K562 (cell line): ENCODE data around the gene ZNF214.

ENCODE experiments used
- ASH1L ChIP-seq: fragments of 450-650 bp; IDR thresholded peaks from 2 replicates; pipeline ENCODE4 v1.6.1; 2018; ENCODE audit warnings: borderline replicate concordance, mild to moderate bottlenecking, low read depth; ENCODE audit not compliant: partially characterized antibody
- EZH2 ChIP-seq: IDR thresholded peaks from 2 replicates; pipeline ENCODE4 v1.6.1; 2012; ENCODE audit warnings: low read depth, mild to moderate bottlenecking, inconsistent platforms, low read length, borderline replicate concordance
- NFIC ChIP-seq: fragments of 450-650 bp; IDR thresholded peaks from 2 replicates; pipeline ENCODE4 v1.6.1; 2017; ENCODE audit warnings: mild to moderate bottlenecking, inconsistent platforms
- STAG1 ChIP-seq: sonication (generic); formaldehyde crosslinking; IDR thresholded peaks from 2 replicates; pipeline ENCODE4 v1.5.0; 2020; ENCODE audit warnings: missing genetic modification reagents, borderline replicate concordance
- TF ChIP-seq, protein P1 (sequence below): sonication (generic); formaldehyde crosslinking; IDR thresholded peaks from 2 replicates; pipeline ENCODE4 v1.5.0; 2020; ENCODE audit warnings: missing genetic modification reagents

DNA sequence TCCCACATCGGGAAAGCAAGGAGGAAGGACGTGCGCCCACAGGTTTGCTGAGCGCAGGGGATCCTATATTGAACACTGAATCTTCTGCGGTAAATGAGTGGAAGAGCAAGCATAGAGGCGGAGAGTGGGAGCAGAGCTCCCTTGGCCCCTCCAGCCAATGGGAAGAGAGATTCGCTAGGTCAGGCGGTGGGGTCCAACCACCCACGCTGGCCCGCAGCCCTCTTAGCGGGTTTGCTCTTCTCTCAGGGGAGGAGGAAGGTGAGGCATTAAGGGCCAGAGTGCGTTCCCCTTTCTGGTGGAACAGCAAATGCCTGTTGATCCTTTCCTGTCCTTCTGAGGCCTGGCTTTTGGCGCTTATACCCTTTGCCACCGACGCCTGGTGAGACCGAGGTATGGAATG, 10.7 kb upstream of the ZNF214 start:
- TF ChIP-seq STAG1 (CRISPR knock-in tag): no peak
- TF ChIP-seq EZH2: no peak
- no peak for TF ChIP-seq ASH1L
- no peak for TF ChIP-seq NFIC
- TF ChIP-seq, protein P1, sequence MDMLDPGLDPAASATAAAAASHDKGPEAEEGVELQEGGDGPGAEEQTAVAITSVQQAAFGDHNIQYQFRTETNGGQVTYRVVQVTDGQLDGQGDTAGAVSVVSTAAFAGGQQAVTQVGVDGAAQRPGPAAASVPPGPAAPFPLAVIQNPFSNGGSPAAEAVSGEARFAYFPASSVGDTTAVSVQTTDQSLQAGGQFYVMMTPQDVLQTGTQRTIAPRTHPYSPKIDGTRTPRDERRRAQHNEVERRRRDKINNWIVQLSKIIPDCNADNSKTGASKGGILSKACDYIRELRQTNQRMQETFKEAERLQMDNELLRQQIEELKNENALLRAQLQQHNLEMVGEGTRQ (CRISPR knock-in tag): no peak
